GM12878 (cell line): ENCODE measurements around the gene ANKRD26. TPM values are rescaled to one million over a fixed set of nuclear protein-coding genes. Genes with fewer than 3 reads are reported as not detected.

Experiments
- ATAC-seq: fragments of 200-7000 bp; cut with Tn5 transposase; 3 replicates; pipeline ENCODE4 v1.9.1; 2020; ENCODE audit warnings: mild to moderate bottlenecking, moderate library complexity
- BruUV-seq: library from RNA; stranded (reverse); fragments of 400-500 nt; replicated peaks from 2 replicates; lab custom pipeline; 2021; lab: Mats Ljungman, UMichigan
- CTCF ChIA-PET: fragments of 300-600 bp; sonication (Branson Sonifier 250); formaldehyde crosslinking; extraction: SDS; loops from one replicate; lab custom pipeline; 2021; ENCODE audit warnings: inconsistent platforms; lab: Yijun Ruan, JAX
- POLR2A ChIA-PET: fragments of 350-600 bp; formaldehyde crosslinking; extraction: SDS; loops from one replicate; lab custom pipeline; 2021; ENCODE audit warnings: inconsistent platforms; lab: Charles Lee
- RAD21 ChIA-PET: fragments of 300-600 bp; sonication (Branson Sonifier 250); formaldehyde crosslinking; loops from one replicate; lab custom pipeline; 2023; ENCODE audit warnings: antibody characterized with exemption; ENCODE audit not compliant: unreplicated experiment; lab: Charles Lee
- SMC1A ChIA-PET: fragments of 300-600 bp; sonication (Branson Sonifier 250); formaldehyde crosslinking; loops from one replicate; lab custom pipeline; 2023; ENCODE audit not compliant: unreplicated experiment, uncharacterized antibody; lab: Charles Lee
- DNase-seq: peaks from one replicate; pipeline ENCODE4 v3.0.0-alpha.2; 2011; ENCODE audit warnings: low read depth, low spot score
- FAIRE-seq: peaks from 3 replicates; lab custom pipeline; 2011; peaks lifted over from hg19 to GRCh38; lab: Jason Lieb, UNC
- H2AFZ ChIP-seq: 2 replicates; pipeline ENCODE4 v1.6.0; 2011; ENCODE audit warnings: low read depth, low read length, control low read depth; ENCODE audit not compliant: control insufficient read depth
- H3K27ac ChIP-seq: 2 replicates; pipeline ENCODE4 v1.5.1; 2011; ENCODE audit warnings: control low read depth; ENCODE audit not compliant: control insufficient read depth, insufficient read depth
- H3K27me3 ChIP-seq, 2 experiments: replicated peaks in 1 of 2; 2 replicates each; pipeline versions ENCODE4 v1.6.0 to v1.6.1; 2011; ENCODE audit warnings: low read length in 1 of 2; ENCODE audit not compliant: control insufficient read depth in 2 of 2, insufficient read depth in 2 of 2
- H3K36me3 ChIP-seq, 2 experiments: 2 replicates each; pipeline ENCODE4 v1.5.1; 2011; ENCODE audit warnings: low read length in 1 of 2; ENCODE audit not compliant: control insufficient read depth in 2 of 2, insufficient read depth in 2 of 2
- H3K4me1 ChIP-seq: 2 replicates; pipeline ENCODE4 v1.6.1; 2011; ENCODE audit warnings: mild to moderate bottlenecking, low read length, moderate library complexity, mixed read lengths; ENCODE audit not compliant: control insufficient read depth, insufficient read depth
- H3K4me2 ChIP-seq: 2 replicates; pipeline ENCODE4 v1.6.0; 2011; ENCODE audit warnings: control low read depth; ENCODE audit not compliant: control insufficient read depth, insufficient read depth
- H3K4me3 ChIP-seq: fragments of 200-600 bp; sonication (generic); 2 replicates; pipeline ENCODE4 v1.5.1; 2016
- H3K79me2 ChIP-seq: 2 replicates; pipeline ENCODE4 v1.6.0; 2011; ENCODE audit warnings: low read length; ENCODE audit not compliant: control insufficient read depth, insufficient read depth
- H3K9ac ChIP-seq: 2 replicates; pipeline ENCODE4 v1.8.0; 2011; ENCODE audit warnings: low read length, control low read depth, mixed read lengths; ENCODE audit not compliant: control insufficient read depth, insufficient read depth
- H3K9me3 ChIP-seq: replicated peaks from 3 replicates; pipeline ENCODE4 v1.5.1; 2011; ENCODE audit warnings: mild to moderate bottlenecking, low read length; ENCODE audit not compliant: control insufficient read depth, insufficient read depth
- H4K20me1 ChIP-seq: 2 replicates; pipeline ENCODE4 v1.6.0; 2011; ENCODE audit not compliant: control insufficient read depth, insufficient read depth
- POLR2AphosphoS5 ChIP-seq: IDR thresholded peaks from 2 replicates; pipeline ENCODE4 v1.6.1; 2011; ENCODE audit warnings: mild to moderate bottlenecking, low read length, inconsistent platforms
- SMAD1 ChIP-seq: fragments of 450-650 bp; IDR thresholded peaks from 2 replicates; pipeline ENCODE4 v1.6.1; 2018; ENCODE audit warnings: mild to moderate bottlenecking, low read depth; ENCODE audit not compliant: partially characterized antibody
- TCF12 ChIP-seq: IDR thresholded peaks from 2 replicates; pipeline ENCODE4 v1.6.1; 2011; ENCODE audit warnings: low read depth, mild to moderate bottlenecking, low read length
- ZNF274 ChIP-seq: IDR thresholded peaks from one replicate; pipeline ENCODE4 v1.8.0; 2011; ENCODE audit not compliant: insufficient read length, insufficient read depth
- WGBS: methylation state at CpG from one replicate; pipeline ENCODE4 v1.1.6; 2016; ENCODE audit warnings: low lambda C conversion rate; ENCODE audit not compliant: insufficient replicate concordance, insufficient coverage; ENCODE audit errors: missing lambda C conversion rate; 5-methylcytosine and 5-hydroxymethylcytosine counted together
- in situ Hi-C: fragments of 300-500 bp; cut with MboI; formaldehyde crosslinking; loops from 9 replicates; pipeline ENCODE4 v1.14.3; 2018; ENCODE audit warnings: mixed read lengths
- intact Hi-C: fragments of 100-400 bp; cut with micrococcal nuclease; formaldehyde crosslinking; loops from one replicate; pipeline ENCODE4 v1.14.2; 2022; ENCODE audit not compliant: unreplicated experiment
- polyA plus RNA-seq, 11 experiments: library from polyadenylated mRNA; depleted of rRNA in 4 of 11; unstranded in 6 of 11; stranded (reverse) in 5 of 11; fragments of >200 nt; fragmentation: Nextera tagmentation in 4 of 11; fragmentation: Illumina TruSeq in 1 of 11; extraction: Ambion mirVana in 4 of 11; extraction: Trizol in 1 of 11; gene quantifications; 1 replicate in 1 of 11; 2 replicates in 10 of 11; pipeline versions ENCODE4 v1.2.1 to v1.2.3, GENCODE V29; 2011 to 2016; ENCODE audit warnings: inconsistent platforms in 2 of 11, missing spikeins in 2 of 11, low read depth in 1 of 11
- total RNA-seq, 4 experiments: library from RNA; depleted of rRNA in 3 of 4; stranded (reverse); fragments of >200 nt in 3 of 4; fragmentation: Illumina TruSeq in 1 of 4; extraction: Trizol in 1 of 4; gene quantifications; 2 replicates each; pipeline versions ENCODE4 v1.2.1 to v1.2.3, GENCODE V29; 2013 to 2021
- TF ChIP-seq, protein P1 (sequence below): fragments of 450-650 bp; formaldehyde crosslinking; IDR thresholded peaks from 2 replicates; pipeline ENCODE4 v1.4.0; 2022; ENCODE audit warnings: mild to moderate bottlenecking, moderate library complexity
- TF ChIP-seq, protein P2 (sequence below), 3 experiments: IDR thresholded peaks in 2 of 3; conservative IDR thresholded peaks in 1 of 3; 2 replicates each; pipeline ENCODE4 v1.5.1; 2011; ENCODE audit warnings: low read depth in 3 of 3, low read length in 3 of 3, mild to moderate bottlenecking in 3 of 3, control low read depth in 2 of 3, moderate library complexity in 2 of 3, inconsistent platforms in 1 of 3, mixed read lengths in 1 of 3; ENCODE audit not compliant: control insufficient read depth in 2 of 3, insufficient read depth in 1 of 3; ENCODE audit errors: extremely low read depth in 1 of 3

Gene ANKRD26
- total and polyA plus RNA-seq, 10 of the 15 experiments (the other 5 are each of a cell fraction or from before 2014, with no cell fraction given) = 2.3 to 12.0 (median 5.1) TPM

DNA sequence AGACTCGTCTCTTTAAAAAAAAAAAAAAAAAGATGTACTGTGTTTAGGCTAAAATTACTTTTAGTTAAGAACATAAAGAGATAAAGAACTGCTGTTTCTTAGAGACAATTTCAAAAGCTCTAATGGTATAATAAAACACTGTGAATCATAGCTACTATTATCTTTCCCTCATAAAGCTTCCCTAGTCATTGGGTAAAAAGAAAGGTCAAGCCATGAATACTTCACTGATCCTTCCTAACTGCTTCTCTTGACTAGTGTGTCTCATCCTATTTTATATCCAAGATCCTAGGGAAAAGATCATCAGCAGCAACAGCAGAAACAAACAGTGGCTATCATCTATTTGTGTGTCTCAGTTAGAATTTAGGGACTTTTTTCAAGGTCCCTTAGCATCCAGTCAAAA is 43.4 kb upstream of the ANKRD26 start:
- no TSS peak for BruUV-seq
- ChIA-PET POLR2A (interaction anchor here (0.6 to 1.5 kb wide), 4 partner anchors 11 to 40 kb away, joined by 3 to 4 read pairs (median 4); partner anchors contain the start of gene YME1L1), SMC1A (interaction anchor here (0.8 to 1.0 kb wide), 3 partner anchors 11 to 24 kb away, joined by 3 to 6 read pairs (median 3); partner anchors contain the start of genes MASTL and YME1L1), CTCF (interaction anchor here (0.7 to 2.1 kb wide), 2 partner anchors 10 to 16 kb away, joined by 4 to 5 read pairs; partner anchors contain the start of gene YME1L1), RAD21 (no interaction called here)
- FAIRE-seq (no peak), ATAC-seq (no peak), DNase-seq (no peak)
- Histone ChIP-seq H3K9ac (no peak overlapping the region), H3K27ac (no peak overlapping the region), H3K27me3 (no peaks in the 10 kb centered on the region), H3K4me3 (no peak overlapping the region), H3K9me3 (no peaks in the 10 kb centered on the region; the same call in 2 of the 3 replicates), H3K79me2 (peaks cover 22% of the 10 kb centered on the region), H3K4me1 (no peaks in the 10 kb centered on the region), H3K4me2 (no peak overlapping the region), H2AFZ (no peak overlapping the region), H4K20me1 (peaks cover 4% of the 10 kb centered on the region; the same call in 1 of the 2 replicates), H3K36me3 (peaks cover 10 to 24% of the 10 kb centered on the region in 2 experiments)
- TF ChIP-seq POLR2AphosphoS5 (no peak), TCF12 (no peak), ZNF274 (no peak), SMAD1 (no peak)
- TF ChIP-seq, protein P1, sequence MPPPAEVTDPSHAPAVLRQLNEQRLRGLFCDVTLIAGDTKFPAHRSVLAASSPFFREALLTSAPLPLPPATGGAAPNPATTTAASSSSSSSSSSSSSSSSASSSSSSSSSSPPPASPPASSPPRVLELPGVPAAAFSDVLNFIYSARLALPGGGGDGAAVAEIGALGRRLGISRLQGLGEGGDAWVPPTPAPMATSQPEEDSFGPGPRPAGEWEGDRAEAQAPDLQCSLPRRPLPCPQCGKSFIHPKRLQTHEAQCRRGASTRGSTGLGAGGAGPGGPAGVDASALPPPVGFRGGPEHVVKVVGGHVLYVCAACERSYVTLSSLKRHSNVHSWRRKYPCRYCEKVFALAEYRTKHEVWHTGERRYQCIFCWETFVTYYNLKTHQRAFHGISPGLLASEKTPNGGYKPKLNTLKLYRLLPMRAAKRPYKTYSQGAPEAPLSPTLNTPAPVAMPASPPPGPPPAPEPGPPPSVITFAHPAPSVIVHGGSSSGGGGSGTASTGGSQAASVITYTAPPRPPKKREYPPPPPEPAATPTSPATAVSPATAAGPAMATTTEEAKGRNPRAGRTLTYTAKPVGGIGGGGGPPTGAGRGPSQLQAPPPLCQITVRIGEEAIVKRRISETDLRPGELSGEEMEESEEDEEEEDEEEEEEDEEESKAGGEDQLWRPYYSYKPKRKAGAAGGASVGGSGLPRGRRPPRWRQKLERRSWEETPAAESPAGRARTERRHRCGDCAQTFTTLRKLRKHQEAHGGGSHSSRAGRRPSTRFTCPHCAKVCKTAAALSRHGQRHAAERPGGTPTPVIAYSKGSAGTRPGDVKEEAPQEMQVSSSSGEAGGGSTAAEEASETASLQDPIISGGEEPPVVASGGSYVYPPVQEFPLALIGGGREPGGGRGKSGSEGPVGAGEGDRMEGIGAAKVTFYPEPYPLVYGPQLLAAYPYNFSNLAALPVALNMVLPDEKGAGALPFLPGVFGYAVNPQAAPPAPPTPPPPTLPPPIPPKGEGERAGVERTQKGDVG (CRISPR knock-in tag) = no peak
- TF ChIP-seq, protein P2, sequence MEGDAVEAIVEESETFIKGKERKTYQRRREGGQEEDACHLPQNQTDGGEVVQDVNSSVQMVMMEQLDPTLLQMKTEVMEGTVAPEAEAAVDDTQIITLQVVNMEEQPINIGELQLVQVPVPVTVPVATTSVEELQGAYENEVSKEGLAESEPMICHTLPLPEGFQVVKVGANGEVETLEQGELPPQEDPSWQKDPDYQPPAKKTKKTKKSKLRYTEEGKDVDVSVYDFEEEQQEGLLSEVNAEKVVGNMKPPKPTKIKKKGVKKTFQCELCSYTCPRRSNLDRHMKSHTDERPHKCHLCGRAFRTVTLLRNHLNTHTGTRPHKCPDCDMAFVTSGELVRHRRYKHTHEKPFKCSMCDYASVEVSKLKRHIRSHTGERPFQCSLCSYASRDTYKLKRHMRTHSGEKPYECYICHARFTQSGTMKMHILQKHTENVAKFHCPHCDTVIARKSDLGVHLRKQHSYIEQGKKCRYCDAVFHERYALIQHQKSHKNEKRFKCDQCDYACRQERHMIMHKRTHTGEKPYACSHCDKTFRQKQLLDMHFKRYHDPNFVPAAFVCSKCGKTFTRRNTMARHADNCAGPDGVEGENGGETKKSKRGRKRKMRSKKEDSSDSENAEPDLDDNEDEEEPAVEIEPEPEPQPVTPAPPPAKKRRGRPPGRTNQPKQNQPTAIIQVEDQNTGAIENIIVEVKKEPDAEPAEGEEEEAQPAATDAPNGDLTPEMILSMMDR (IDR thresholded peaks at IDR 0.05 in 2 of 3, conservative IDR thresholded peaks at IDR 0.05 in 1 of 3; ENCODE audit: control insufficient read depth in 2 of 3, extremely low read depth in 1 of 3, insufficient read depth in 1 of 3, low read depth in 3 of 3, low read length in 3 of 3) = no peak
- in situ Hi-C loops (loop anchor here (25.0 kb wide), 1 partner anchor 1419 kb away; no protein-coding TSS in a partner anchor), intact Hi-C loops (no loop called here)
- no CpG with 5 or more reads among the region's 1 CpG for WGBS
